Neural progenitor cell (in vitro differentiated cells): ENCODE results near the gene MYO1A.

ENCODE experiments used
- CTCF ChIP-seq: fragments of 200-600 bp; sonication (generic); IDR thresholded peaks from 2 replicates; pipeline ENCODE4 v1.5.1; 2017; ENCODE audit warnings: antibody characterized with exemption, mild to moderate bottlenecking
- EZH2 ChIP-seq: fragments of 200-600 bp; sonication (generic); IDR thresholded peaks from 2 replicates; pipeline ENCODE4 v1.6.1; 2017; ENCODE audit warnings: antibody characterized with exemption, mild to moderate bottlenecking, moderate library complexity
- EZH2phosphoT487 ChIP-seq: fragments of 200-600 bp; sonication (generic); IDR thresholded peaks from 2 replicates; pipeline ENCODE4 v1.6.1; 2017; ENCODE audit warnings: antibody characterized with exemption

GRCh38 chr12:57037264-57037663 lies 12.7 kb downstream of the MYO1A start:
- TF ChIP-seq CTCF = no peak
- no peak for TF ChIP-seq EZH2
- no peak for TF ChIP-seq EZH2phosphoT487
